Mammary epithelial cell (primary cell): Measurements from ENCODE around the gene MUC6.

Source experiments
- CTCF ChIP-seq, 2 donors: IDR thresholded peaks in 1 of 2; conservative IDR thresholded peaks in 1 of 2; 2 replicates each; pipeline ENCODE4 v1.5.1; 2011 to 2012; ENCODE audit warnings: inconsistent platforms in 2 of 2, low read length in 2 of 2, mild to moderate bottlenecking in 2 of 2, control low read depth in 1 of 2, low read depth in 1 of 2; ENCODE audit not compliant: insufficient read depth in 1 of 2; ENCODE audit errors: extremely low read depth in 1 of 2
- EZH2 ChIP-seq: IDR thresholded peaks from 2 replicates; pipeline ENCODE4 v1.6.1; 2012; ENCODE audit warnings: low read length, inconsistent platforms, borderline replicate concordance

GRCh38 chr11:996681-997080, 39.8 kb downstream of the MUC6 start:
- TF ChIP-seq CTCF (conservative IDR thresholded peaks at IDR 0.05 in 1 of 2, IDR thresholded peaks at IDR 0.05 in 1 of 2; ENCODE audit: extremely low read depth in 1 of 2, insufficient read depth in 1 of 2, low read depth in 1 of 2, low read length in 2 of 2), result no peak
- no peak for TF ChIP-seq EZH2
